PC-3 (cell line): ENCODE measurements around the gene NBEAL1.
"Not testable (repeated sequence)": the region's sequence is repeated elsewhere in the genome, so short reads cannot be mapped to it uniquely, and the experiment has no call there.

Experiments used
- EZH2 ChIP-seq: fragments of 300-600 bp; sonication (generic); IDR thresholded peaks from one replicate; pipeline ENCODE4 v1.6.1; 2017; ENCODE audit warnings: antibody characterized with exemption, mild to moderate bottlenecking, low read length; ENCODE audit not compliant: unreplicated experiment
- EZH2phosphoT487 ChIP-seq: fragments of 300-600 bp; sonication (generic); IDR thresholded peaks from 2 replicates; pipeline ENCODE4 v1.6.1; 2018; ENCODE audit warnings: mild to moderate bottlenecking, antibody characterized with exemption, low read length, borderline replicate concordance
- TF ChIP-seq, protein P1 (sequence below): fragments of 300-600 bp; sonication (generic); conservative IDR thresholded peaks from 2 replicates; pipeline ENCODE4 v1.5.1; 2017; ENCODE audit warnings: antibody characterized with exemption, low read depth, mild to moderate bottlenecking, low read length

DNA sequence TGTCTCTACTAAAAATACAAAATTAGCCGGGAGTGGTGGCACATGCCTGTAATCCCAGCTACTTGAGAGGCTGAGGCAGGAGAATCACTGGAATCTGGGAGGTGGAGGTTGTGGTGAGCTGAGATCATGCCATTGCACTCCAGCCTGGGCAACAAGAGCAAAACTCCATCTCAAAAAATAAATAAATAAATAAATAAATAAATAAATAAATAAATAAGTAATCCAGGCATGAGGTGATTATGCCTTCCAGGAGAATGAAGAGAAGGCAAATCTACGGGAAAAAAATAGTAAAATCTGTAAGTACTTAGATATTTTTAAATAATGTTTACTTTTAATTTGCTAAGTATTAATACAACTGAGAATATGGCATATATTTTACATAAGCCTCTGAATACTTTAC lies 45.3 kb upstream of the NBEAL1 start:
- TF ChIP-seq, protein P1, sequence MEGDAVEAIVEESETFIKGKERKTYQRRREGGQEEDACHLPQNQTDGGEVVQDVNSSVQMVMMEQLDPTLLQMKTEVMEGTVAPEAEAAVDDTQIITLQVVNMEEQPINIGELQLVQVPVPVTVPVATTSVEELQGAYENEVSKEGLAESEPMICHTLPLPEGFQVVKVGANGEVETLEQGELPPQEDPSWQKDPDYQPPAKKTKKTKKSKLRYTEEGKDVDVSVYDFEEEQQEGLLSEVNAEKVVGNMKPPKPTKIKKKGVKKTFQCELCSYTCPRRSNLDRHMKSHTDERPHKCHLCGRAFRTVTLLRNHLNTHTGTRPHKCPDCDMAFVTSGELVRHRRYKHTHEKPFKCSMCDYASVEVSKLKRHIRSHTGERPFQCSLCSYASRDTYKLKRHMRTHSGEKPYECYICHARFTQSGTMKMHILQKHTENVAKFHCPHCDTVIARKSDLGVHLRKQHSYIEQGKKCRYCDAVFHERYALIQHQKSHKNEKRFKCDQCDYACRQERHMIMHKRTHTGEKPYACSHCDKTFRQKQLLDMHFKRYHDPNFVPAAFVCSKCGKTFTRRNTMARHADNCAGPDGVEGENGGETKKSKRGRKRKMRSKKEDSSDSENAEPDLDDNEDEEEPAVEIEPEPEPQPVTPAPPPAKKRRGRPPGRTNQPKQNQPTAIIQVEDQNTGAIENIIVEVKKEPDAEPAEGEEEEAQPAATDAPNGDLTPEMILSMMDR: not testable (repeated sequence)
- TF ChIP-seq EZH2, EZH2phosphoT487: not testable (repeated sequence)
